NCI-H1417 treated with DMSO at 0.1 percent for 48 hours (cell line): Measurements from ENCODE around the gene GABRR2.
"Not testable (repeated sequence)": the region's sequence is repeated elsewhere in the genome, so short reads cannot be mapped to it uniquely, and the experiment has no call there.

Experiments
- DNase-seq: peaks from one replicate; lab custom pipeline; 2025; lab: John Stamatoyannopoulos, UW

GABRR2 gene

GRCh38 chr6:89323511-89323971 is 8.4 kb upstream of the GABRR2 start:
- no peak for DNase-seq

GRCh38 chr6:89321131-89321970 is 6.3 kb upstream of the GABRR2 start:
- no peak for DNase-seq

GRCh38 chr6:89320012-89320559 is 5.0 kb upstream of the GABRR2 start:
- DNase-seq = no peak

GRCh38 chr6:89317067-89317466 is 2.0 kb upstream of the GABRR2 start:
- DNase-seq = no peak

GRCh38 chr6:89314692-89315091 is 407 bp downstream of the GABRR2 start:
- DNase-seq = no peak

GRCh38 chr6:89313006-89313405 is 2.1 kb downstream of the GABRR2 start:
- no peak for DNase-seq

- no peak for DNase-seq
Measured at GRCh38 chr6:89311853-89312531, 3.1 kb downstream of the GABRR2 start.

GRCh38 chr6:89311530-89311852 is 3.6 kb downstream of the GABRR2 start:
- DNase-seq = no peak

GRCh38 chr6:89310929-89311328 is 4.2 kb downstream of the GABRR2 start:
- DNase-seq = no peak

- no peak for DNase-seq
Measured at GRCh38 chr6:89308525-89309395, 6.3 kb downstream of the GABRR2 start.

- not testable (repeated sequence) for DNase-seq
Measured at GRCh38 chr6:89304517-89304916, 10.6 kb downstream of the GABRR2 start.

GRCh38 chr6:89302936-89303335 is 12.2 kb downstream of the GABRR2 start:
- no peak for DNase-seq

- no peak for DNase-seq
Measured at GRCh38 chr6:89302195-89302770, 12.8 kb downstream of the GABRR2 start.

- DNase-seq = no peak
Measured at GRCh38 chr6:89301586-89302194, 13.4 kb downstream of the GABRR2 start.

GRCh38 chr6:89299466-89299850 is 15.6 kb downstream of the GABRR2 start:
- no peak for DNase-seq

GRCh38 chr6:89298680-89299465 is 16.2 kb downstream of the GABRR2 start:
- no peak for DNase-seq

- DNase-seq = no peak
Measured at GRCh38 chr6:89297695-89298351, 17.3 kb downstream of the GABRR2 start.

- DNase-seq = no peak
Measured at GRCh38 chr6:89295981-89296380, 19.1 kb downstream of the GABRR2 start.

GRCh38 chr6:89295116-89295515 is 20.0 kb downstream of the GABRR2 start:
- not testable (repeated sequence) for DNase-seq

GRCh38 chr6:89291256-89291819 is 23.8 kb downstream of the GABRR2 start:
- no peak for DNase-seq
